ENCODE results near the gene NECAB3. TPM values are rescaled to one million over a fixed set of nuclear protein-coding genes. Genes with fewer than 3 reads are reported as not detected.

Gene NECAB3
- total and polyA plus RNA-seq, 8 donors, result 22.3 to 72.9 (median 33.2) TPM

DNA sequence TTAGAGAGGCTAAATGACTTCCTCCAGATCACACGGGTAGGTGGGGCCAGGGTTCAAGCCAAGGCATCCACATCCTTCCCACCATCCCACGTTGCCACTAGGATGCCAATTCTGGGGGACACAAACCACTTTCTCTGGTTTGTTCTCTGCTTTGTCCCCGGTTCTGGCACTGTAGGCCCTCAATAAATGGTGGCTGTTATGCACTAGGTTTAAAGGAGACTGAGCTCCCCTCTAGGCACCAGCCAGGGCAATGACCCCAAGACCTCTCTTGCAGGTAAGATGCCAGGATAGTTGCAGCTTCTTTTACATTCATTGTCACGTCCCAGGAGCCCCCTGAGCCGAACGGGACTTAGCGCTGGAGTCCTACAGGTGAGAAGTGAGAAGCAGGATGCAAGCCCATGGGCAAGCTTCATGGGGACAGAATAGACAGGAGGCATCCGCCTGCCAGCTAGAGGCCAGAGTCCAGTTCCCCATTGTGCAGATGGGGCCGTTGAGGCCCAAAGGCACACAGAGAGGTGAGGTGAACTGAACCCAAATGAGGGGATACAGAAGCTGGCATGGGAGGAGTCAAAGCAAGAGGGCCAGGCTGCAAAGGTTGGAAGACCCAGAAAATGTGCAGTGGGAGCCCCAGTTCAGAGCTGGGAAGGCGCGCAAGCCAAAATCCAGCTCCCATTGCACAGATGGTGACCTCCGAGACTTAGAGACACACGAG, 45.2 kb upstream of the NECAB3 start:
- TF ChIP-seq, protein P1, sequence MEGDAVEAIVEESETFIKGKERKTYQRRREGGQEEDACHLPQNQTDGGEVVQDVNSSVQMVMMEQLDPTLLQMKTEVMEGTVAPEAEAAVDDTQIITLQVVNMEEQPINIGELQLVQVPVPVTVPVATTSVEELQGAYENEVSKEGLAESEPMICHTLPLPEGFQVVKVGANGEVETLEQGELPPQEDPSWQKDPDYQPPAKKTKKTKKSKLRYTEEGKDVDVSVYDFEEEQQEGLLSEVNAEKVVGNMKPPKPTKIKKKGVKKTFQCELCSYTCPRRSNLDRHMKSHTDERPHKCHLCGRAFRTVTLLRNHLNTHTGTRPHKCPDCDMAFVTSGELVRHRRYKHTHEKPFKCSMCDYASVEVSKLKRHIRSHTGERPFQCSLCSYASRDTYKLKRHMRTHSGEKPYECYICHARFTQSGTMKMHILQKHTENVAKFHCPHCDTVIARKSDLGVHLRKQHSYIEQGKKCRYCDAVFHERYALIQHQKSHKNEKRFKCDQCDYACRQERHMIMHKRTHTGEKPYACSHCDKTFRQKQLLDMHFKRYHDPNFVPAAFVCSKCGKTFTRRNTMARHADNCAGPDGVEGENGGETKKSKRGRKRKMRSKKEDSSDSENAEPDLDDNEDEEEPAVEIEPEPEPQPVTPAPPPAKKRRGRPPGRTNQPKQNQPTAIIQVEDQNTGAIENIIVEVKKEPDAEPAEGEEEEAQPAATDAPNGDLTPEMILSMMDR (IDR thresholded peaks at IDR 0.05), result no peak
- intact Hi-C loops (cut with DNase I), result no loop called here
- Histone ChIP-seq H3K27ac (peak overlapping the region; percentile 69 to 86), H3K4me3 (peak overlapping the region; percentile 82 to 83), H3K9me3 (no peaks in the 10 kb centered on the region), H3K4me1 (peaks cover 0 to 31% of the 10 kb centered on the region in 2 donors), H3K36me3 (peaks cover 0 to under 1% of the 10 kb centered on the region in 2 donors), H3K27me3 (no peaks in the 10 kb centered on the region)
- DNase-seq (no peak), ATAC-seq (peak; percentile 3)

DNA sequence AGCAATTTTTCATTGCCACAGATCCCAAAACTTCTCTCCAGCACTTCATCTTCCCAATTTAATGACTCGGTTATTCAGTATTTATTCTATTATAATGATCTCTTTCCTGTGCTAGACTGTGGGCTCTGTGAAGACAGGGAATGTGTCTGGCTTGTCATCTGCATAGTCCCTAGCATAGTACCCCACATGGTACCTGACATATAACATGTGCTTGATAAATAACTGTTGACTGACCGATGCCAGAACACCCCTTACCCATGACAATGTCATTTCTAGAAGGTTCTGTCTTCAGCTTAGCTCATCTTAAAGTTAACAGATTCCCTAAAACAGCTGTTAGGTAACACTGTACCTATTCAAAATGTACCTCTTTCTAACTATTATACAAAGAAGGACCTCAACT, 42.3 kb upstream of the NECAB3 start:
- peaks cover 0 to 20% of the 10 kb centered on the region in 2 donors for H3K4me1 ChIP-seq
- TF ChIP-seq, protein P1 (IDR thresholded peaks at IDR 0.05), result no peak
- H3K4me3 ChIP-seq, result no peak overlapping the region
- peaks cover 0 to 29% of the 10 kb centered on the region in 2 donors for H3K36me3 ChIP-seq
- no peak overlapping the region for H3K27ac ChIP-seq
- intact Hi-C loops (cut with DNase I), result no loop called here
- no peaks in the 10 kb centered on the region for H3K9me3 ChIP-seq
- ATAC-seq (no peak), DNase-seq (no peak)
- no peaks in the 10 kb centered on the region for H3K27me3 ChIP-seq

DNA sequence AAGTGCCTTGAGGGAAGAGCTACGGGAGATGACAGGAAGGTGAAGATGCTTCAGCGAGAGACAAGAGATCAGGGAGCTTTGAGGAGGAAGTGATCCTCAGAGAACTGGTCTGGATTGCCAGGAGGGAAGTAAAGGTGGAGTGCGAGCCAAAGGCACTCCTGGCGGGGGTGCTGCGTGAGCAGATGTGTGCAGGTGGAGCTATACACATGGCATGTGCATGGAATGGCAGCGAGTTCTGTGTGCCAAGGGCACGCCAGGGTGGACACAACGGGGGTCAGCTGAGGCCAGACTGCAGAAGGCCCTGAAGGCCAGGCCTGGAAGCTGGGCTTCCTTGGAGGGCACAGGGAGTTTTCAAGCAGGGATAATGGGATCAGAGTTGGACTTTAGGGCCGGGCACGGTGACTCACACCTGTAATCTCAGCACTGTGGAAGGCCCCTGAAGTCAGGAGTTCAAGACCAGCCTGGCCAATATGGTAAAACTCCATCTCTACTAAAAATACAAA, 39.7 kb upstream of the NECAB3 start:
- no peaks in the 10 kb centered on the region for H3K9me3 ChIP-seq
- DNase-seq (no peak), ATAC-seq (no peak)
- TF ChIP-seq, protein P1 (IDR thresholded peaks at IDR 0.05), result no peak
- H3K36me3 ChIP-seq, result peaks cover 0 to 40% of the 10 kb centered on the region in 2 donors
- no peak overlapping the region for H3K27ac ChIP-seq
- H3K4me3 ChIP-seq, result no peak overlapping the region
- intact Hi-C loops (cut with DNase I), result no loop called here
- peaks cover 0 to 2% of the 10 kb centered on the region in 2 donors for H3K4me1 ChIP-seq
- H3K27me3 ChIP-seq, result no peaks in the 10 kb centered on the region

DNA sequence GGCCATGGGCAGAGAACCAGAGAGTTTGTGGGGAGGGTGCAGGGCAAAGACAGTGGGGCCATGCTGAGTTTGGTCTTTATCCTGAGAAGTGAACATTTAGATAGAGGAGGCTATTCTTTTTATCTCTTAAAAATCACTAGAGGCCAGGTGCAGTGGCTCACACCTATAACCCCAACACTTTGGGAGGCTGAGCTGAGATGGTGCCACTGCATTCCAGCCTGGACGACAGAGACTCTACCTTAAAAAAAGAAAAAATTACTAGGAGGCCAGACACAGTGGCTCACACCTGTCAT, 37.2 kb upstream of the NECAB3 start:
- Histone ChIP-seq H3K27ac (no peak overlapping the region), H3K27me3 (no peaks in the 10 kb centered on the region), H3K9me3 (no peaks in the 10 kb centered on the region), H3K4me1 (no peaks in the 10 kb centered on the region), H3K36me3 (peaks cover 0 to 58% of the 10 kb centered on the region in 2 donors), H3K4me3 (no peak overlapping the region)
- intact Hi-C loops (cut with DNase I), result no loop called here
- ATAC-seq (no peak), DNase-seq (no peak)
- TF ChIP-seq, protein P1 (IDR thresholded peaks at IDR 0.05), result no peak

DNA sequence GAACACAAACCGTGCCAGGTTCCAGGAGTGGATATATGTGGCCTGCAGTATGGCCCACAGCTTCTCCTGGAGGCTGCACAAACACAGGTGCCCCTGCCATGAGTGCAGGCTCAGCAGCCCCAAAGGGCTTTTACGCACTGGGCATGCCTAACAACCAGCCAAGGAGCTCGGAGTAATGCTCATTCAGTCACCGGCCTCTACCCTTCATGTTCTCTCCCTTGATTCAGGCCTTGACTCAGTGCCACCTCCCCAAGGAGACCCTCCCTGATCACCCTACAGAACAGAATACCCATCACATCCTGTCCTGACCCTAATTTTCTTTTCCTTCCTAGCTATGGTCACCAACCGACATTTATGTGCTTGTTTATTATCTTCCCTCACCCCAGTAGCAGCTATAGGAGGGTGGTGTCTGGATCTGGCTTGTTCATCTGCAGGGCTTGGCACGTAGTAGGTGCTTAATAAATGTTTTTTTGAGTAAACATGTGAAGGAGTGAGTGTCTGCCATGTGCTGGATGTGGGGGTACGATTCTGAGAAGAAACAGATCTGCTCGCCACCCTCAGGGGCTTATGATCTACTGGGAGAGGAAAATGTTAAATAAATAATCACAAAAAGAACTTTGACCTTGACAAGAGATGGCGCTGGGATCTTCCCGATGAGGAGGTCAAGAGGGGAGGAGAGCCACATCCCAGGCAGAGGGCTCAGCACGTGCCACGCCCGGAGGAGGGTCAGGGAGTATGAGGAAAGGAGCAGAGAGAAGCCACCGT, 36.6 kb upstream of the NECAB3 start:
- H3K27ac ChIP-seq, result no peak overlapping the region
- H3K36me3 ChIP-seq, result peaks cover 0 to 63% of the 10 kb centered on the region in 2 donors
- H3K9me3 ChIP-seq, result no peaks in the 10 kb centered on the region
- DNase-seq, result no peak
- TF ChIP-seq, protein P1 (IDR thresholded peaks at IDR 0.05), result no peak
- ATAC-seq, result no peak
- H3K4me3 ChIP-seq, result no peak overlapping the region
- no peaks in the 10 kb centered on the region for H3K4me1 ChIP-seq
- H3K27me3 ChIP-seq, result no peaks in the 10 kb centered on the region
- intact Hi-C loops (cut with DNase I), result no loop called here
